GM19043 (cell line): ENCODE data around the gene ZNF708.
A peak's percentile ranks its signal among the peaks of the same experiment; 100 is the strongest.
"Not testable (repeated sequence)": the region's sequence is repeated elsewhere in the genome, so short reads cannot be mapped to it uniquely, and the experiment has no call there.

ENCODE experiments used
- ATAC-seq: cut with Tn5 transposase; IDR thresholded peaks from one replicate; pipeline ENCODE4 v1.9.1; 2021; ENCODE audit warnings: low read depth; ENCODE audit not compliant: unreplicated experiment

Gene ZNF708

GRCh38 chr19:21328885-21329605 is at the start of gene ZNF708:
Gene ZNF708 (minus strand): TSS chr19:21329410. CDS start chr19:21329212, 198 bp downstream.
- peak; percentile 99 for ATAC-seq

DNA sequence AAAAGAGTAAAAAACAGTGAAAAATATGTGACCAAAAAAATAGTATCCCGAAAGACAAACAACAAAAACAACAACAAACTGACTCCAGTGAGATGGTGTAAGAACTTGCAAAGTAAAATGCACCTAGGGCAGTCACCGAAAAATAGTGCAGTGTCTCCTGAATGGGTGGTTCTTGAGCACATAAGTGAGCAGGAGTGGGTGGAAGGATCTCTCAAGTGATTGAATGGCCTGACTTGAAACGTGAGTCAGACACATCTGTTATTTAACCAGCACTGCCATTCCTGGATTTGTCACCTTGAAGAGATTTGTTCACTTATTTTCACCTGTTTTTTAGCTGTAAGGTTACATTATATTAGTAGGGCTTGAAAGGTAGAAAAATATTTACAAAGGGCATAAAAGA is 33.1 kb upstream of the ZNF708 start:
- no peak for ATAC-seq

DNA sequence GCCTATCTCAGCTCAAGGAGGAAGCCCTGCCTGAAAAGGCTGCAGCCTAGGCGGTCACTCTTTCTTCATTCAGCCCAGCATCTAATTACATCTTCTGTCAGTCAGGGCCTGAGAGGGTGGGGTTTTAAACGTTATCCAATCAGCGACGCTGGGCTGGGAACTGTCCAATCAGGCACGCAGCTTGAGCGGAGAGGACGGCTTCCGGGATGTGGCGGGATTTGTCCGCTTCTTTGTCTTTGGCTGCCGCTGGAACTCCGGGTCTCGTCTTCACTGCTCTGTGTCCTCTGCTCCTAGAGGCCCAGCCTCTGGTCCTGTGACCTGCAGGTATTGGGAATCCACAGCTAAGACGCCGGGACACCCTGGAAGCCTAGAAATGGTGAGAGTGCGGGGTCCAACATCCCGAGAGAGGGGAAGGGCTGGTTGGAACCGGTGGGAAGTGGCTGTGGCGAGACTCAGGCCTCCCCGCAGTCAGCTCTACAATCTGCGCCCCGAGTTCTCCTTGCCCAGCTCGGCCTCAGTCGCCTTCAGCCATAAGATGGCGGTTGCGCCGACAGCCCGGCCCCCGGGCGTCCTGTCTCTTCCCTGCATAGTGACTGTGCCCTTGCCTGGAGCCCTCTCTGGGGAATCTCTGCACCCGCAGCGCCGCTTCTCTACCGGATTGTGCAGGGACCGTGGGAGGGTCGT is 29.7 kb upstream of the ZNF708 start, which contains the start of gene ZNF738:
ZNF738 (plus strand) TSS at position 233 of the 684 bp plus-strand sequence; CDS start at position 374, 141 bp downstream.
- ATAC-seq, result peak; percentile 97

DNA sequence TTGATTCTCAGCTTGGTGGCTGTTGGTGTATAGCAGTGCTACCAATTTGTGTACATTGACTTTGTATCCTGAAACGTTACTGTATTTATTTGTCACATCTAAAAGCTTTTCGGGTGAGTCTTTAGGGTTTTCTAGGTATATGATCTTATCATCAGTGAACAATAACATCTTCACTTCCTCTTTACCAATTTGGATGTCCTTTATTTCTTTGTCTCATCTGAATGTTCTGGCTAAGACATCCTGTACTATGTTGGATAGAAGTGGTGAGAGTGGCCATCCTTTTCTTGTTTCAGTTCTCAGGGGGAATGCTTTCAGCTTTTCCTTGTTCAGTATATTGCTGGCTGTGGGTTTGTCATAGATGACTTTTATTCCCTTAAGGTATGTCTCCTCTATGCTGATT is 23.6 kb upstream of the ZNF708 start:
- no peak for ATAC-seq

DNA sequence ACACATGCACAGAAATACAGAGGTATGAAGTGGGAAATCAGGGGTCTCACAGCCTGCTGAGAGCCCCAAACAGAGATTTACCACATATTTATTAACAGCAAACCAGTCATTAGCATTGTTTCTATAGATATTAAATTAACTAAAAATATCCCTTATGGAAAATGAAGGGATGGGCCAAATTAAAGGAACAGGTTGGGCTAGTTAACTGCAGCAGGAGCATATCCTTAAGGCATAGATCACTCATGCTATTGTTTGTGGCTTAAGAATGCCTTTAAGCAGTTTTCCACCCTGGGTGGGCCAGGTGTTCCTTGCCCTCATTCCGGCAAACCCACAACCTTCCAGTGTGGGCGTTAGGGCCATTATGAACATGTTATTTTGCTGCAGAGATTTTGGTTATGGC is 15.6 kb upstream of the ZNF708 start:
- not testable (repeated sequence) for ATAC-seq

DNA sequence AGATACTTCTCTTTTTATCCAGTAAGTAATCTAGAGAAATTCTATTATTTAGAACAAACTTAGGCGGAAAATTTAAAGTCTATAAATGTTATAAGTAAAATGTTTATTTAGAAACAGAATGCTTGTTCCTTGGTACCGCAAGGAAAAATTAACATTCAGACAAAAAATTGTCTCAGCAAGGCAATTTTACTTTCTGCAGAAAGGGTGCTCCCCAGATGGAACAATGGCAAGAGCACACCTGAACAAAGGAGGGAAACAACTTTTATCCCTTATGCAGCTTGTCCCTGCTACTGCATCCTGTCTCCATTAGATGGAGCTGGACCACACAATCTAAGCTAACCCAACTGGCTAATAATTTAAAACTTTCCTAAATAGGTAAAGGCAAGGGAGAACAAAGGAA is 6.5 kb upstream of the ZNF708 start:
- no peak for ATAC-seq

DNA sequence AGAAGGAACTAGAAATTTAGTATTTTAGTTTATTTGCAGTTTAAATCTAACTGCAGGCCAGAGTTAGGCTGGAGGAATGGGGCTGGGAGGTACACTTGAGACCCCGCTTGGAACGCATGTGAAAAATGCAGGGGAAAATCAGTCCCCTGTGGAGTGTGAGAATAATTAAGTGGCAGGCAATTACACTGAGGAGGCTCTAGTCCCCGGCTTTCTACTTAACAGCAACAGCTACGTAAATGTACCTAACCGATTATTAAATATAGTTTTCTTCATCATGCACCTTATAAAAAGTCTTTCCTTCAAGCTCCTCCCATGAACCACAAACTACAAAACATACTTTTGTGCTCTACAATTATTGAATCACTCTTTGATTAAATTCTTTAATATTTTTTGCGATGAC is 804 bp downstream of the ZNF708 start:
- ATAC-seq, result no peak

DNA sequence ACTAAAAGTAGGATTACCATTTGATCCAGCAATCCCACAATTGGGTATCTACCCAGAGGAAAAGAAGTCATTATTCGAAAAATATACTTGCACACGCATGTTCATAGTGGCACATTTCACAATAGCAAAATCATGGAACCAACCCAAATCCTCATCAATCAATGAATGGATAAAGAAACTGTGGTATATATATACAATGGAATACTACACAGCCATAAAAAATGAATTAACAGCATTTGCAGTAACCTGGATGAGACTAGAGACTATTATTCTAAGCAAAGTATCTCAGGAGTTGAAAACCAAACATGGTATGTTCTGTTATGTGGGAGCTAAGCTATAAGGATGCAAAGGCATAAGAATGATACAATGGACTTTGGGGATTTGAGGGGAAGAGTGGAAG is 3.0 kb downstream of the ZNF708 start:
- ATAC-seq, result no peak

GRCh38 chr19:21323000-21323399 is 6.2 kb downstream of the ZNF708 start:
- no peak for ATAC-seq

DNA sequence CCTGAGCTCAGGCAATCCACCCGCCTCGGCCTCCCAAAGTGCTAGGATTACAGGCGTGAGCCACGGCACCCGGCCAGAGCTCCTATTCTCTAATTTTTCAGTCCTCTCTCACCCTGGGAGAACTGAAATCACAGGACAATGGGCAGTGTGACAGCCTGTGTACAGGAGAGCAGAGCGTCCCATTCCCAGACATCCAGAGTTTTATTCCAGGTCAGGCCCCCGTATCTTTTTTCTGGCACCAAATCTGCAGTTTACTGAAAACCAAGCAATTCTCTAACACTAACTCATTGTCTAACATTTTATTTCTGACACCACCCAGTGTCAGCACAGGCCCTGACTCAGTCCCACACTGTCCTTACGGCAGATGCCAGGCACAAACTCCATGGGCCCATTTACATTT is 6.7 kb downstream of the ZNF708 start:
- ATAC-seq, result no peak

DNA sequence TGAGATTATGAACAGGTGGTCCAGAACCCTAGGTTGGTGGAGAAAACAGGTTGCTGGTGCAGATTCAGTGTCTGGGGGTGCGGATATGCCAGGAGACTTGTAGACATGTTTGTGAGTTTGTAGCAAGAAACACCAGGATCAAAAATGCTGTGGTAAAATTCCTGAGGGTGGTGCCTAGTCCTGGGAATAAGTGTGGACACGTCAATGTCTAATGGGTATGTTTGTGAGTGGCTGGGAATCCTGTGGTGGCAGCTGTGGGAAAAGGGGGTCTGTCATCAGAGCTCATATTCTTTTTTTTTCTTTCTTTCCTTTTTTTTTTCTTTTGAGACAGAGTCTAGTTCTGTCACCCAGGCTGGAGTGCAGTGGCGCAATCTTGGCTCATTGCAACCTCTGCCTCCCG is 7.2 kb downstream of the ZNF708 start:
- no peak for ATAC-seq

DNA sequence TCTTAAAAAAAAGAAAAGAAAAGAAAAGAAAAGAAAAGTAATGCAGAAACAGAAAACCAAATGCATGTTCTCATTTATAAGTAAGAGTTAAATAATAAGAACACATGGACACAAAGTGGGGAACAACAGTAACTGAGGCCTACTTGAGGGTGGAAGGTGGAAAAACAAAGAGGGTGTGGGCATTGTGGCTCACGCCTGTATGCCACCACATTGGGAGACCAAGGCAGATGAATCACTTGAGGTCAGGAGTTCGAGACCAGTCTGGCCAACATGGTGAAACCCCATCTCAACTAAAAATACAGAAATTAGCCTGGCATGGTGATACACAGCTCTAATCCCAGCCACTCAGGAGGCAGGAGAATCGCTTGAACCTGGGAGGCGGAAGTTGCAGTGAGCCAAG is 8.1 kb downstream of the ZNF708 start:
- ATAC-seq, result no peak

GRCh38 chr19:21317821-21318220 is 11.4 kb downstream of the ZNF708 start:
- ATAC-seq, result no peak

GRCh38 chr19:21314676-21315075 is 14.5 kb downstream of the ZNF708 start:
- no peak for ATAC-seq

GRCh38 chr19:21312807-21313206 is 16.4 kb downstream of the ZNF708 start:
- not testable (repeated sequence) for ATAC-seq

- ATAC-seq, result no peak
These were observed 20.4 kb downstream of the ZNF708 start for GRCh38 chr19:21308773-21309172.

GRCh38 chr19:21306881-21307479 is 22.2 kb downstream of the ZNF708 start:
- ATAC-seq, result not testable (repeated sequence)

DNA sequence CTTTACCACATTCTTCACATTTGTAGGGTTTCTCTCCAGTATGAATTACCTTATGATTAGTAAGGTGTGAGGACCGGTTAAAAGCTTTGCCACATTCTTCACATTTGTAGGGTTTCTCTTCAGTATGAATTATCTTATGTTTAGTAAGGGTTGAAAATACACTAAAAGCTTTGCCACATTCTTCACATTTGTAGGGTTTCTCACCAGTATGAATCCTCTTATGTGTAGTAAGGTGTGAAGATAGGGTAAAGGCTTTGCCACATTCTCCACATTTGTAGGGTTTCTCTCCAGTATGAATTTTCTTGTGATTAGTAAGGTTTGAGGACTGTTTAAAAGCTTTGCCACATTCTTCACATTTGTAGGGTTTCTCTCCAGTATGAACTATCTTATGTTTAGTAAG is 35.4 kb downstream of the ZNF708 start:
- not testable (repeated sequence) for ATAC-seq

DNA sequence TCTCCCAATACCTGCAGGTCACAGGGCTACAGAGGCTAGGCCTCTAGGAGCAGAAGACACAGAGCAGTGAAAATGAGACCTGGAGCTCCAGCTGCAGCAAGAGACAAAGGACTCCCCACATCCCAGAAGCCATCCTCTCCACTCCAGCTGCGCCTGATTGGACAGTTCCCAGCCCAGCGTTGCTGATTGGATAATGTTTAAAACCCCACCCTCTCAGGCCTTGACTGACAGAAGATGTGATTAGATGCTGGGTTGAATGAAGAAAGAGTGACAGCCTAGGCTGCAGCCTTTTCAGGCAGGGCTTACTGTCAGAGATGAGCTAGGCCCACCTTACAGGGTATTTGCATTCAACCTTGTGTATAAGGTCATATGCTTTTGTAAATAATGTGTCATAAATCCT is 59.4 kb downstream of the ZNF708 start:
- ATAC-seq, result no peak

GRCh38 chr19:21264891-21265290 is 64.3 kb downstream of the ZNF708 start:
- no peak for ATAC-seq

DNA sequence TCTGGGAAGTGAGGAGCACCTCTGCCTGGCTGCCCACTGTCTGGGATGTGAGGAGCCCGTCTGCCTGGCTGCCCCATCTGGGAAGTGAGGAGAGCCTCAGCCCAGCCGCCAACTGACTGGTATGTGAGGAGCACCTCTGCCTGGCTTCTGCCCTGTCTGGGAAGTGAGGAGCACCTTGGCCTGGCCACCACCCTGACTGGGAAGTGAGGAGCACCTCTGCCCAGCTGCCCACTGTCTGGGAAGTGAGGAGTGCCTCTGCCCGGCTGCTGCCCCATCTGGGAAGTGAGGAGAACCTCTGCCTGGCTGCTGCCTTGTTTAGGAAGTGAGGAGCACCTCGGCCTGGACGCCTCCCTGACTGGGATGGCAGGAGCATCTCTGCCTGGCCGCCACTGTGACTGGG is 64.8 kb downstream of the ZNF708 start:
- ATAC-seq, result no peak
